Activated CD8-positive, alpha-beta memory T cell treated with anti-CD3 and anti-CD28 coated beads for 1 hour (primary cell): ENCODE results near the gene SLIT3.

ENCODE experiments used
- DNase-seq, 2 donors: peaks; one replicate each; pipeline ENCODE4 v3.0.0-alpha.2; 2020; ENCODE audit warnings: low read depth in 1 of 2; ENCODE audit errors: extremely low read depth in 1 of 2

Gene SLIT3

DNA sequence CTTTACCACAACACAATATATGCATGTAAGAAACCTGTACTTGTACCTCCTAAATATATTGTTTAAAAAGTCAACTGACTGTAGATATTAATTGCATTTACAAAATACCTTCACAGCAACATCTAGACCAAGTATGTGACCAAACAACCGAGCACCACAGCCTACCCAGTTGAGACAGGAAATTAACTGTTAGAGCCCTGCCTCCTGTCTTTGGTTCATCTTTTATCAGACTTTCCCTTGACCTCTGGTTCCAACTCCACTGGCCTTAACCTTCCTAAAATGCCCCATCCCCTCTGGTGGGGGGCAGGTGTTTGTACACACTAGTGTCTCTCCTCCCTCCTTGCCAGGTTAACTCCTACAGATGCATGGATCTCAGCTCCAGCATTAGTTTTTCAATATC is 566.8 kb downstream of the SLIT3 start:
- no peak for DNase-seq

DNA sequence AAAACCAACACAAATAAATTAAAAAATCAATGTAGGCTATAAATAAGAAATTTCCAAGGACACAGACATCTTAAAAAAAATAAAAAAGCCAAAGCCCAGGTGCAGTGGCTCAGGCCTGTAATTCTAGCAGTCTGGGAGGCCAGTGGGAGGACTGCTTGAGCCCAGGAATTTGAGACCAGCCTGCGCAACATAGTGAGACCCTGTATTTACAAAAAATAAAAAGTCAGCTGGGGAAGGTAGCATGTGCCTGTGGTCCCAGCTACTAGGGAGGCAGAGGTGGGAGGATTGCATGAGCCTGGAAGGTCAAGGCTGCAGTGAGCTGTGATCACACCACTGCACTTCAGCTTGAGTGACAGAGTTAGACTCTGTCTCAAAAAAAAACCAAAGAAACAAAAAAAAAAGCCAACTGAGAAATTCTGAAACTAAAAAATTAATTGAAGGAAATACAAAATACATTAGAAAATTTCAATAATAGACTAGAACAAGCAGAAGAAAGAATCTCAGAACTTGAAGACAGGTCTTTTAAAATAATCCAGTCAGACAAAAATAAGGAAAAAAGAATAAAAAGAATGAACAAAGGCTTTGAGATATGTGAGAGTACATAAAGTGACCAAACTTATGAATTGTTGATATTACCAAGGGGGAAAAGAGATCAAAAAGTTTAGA is 572.3 kb downstream of the SLIT3 start:
- no peak for DNase-seq

- no peak for DNase-seq
These were observed 573.4 kb downstream of the SLIT3 start for GRCh38 chr5:168727547-168727946.

- DNase-seq, result no peak
These were observed 574.6 kb downstream of the SLIT3 start for GRCh38 chr5:168726342-168726741.

DNA sequence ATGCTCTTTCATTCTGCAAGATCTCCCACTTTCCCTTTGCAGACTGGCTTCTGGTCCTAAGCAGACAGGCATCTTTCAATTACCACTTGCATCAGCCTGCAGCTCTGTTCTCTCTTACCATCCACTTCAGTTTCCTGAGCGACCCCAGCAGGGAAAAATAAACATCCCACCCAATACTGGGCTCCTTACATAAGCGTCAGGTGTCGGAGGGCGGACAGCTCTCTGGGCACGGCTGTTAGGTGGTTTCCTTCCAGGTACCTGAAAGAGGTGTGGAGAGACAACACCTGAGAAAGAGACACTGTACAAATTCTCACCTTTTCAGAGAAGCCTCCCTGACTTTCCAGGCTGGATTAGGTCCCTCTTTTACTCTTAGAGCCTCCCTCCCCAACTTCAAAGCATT is 576.7 kb downstream of the SLIT3 start:
- DNase-seq, result no peak

DNA sequence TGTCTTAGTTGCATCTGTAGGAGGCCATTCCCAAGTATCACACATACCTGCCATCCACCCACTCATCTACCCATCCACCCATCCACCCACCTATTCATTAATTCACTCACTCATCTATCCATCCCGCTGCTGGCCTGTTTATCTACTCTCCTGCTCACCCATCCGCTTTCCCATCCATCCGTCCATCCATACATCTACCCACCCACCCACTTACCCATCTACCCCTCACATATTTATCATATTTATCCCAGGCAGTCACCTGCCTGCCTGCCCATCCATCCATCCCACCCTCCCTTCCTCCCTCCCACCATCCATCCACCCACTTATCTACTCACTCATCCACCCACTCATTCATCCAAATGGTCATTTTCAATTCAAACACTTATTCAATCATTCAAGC is 577.9 kb downstream of the SLIT3 start:
- DNase-seq, result no peak

DNA sequence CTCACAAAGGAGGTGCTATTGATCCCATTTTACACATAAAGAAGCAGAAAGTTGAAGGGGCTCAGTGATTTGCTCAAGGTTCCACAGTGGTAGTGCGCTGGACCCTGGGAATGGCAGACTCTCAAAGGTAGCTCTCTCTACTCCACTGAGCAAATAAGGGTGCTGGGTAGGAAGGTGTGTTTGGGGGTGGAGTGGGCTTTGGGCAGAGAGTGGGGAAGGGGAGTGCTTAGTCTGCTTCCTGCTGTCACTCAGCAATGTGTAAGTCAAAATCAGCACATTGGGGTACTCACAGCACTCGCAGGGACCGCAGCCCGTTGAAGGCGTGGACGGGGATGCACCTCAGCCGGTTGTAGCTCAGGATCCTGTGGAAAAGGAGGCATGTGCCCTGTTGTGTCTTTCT is 579.0 kb downstream of the SLIT3 start:
- no peak for DNase-seq

- DNase-seq, result no peak
These were observed 579.8 kb downstream of the SLIT3 start for GRCh38 chr5:168721002-168721753.

DNA sequence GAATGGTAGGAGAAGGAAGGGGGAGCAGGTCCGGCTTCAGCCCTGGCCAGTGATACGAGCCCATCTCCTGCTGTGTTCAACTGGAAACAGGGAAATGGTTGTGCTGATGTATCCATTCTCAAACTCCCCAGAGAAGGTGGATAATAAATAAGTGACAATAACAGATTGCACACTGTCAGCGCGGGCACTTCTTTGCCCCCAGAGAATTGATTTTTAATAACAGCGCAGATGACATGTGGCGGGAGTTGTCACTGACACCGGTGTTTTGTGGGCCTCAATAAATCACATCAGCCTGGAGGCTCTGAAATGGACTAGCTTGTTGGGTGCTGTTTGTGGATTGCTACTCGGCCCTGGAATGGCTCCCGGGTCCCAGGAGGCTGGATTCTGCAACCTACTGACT is 580.4 kb downstream of the SLIT3 start:
- no peak for DNase-seq

DNA sequence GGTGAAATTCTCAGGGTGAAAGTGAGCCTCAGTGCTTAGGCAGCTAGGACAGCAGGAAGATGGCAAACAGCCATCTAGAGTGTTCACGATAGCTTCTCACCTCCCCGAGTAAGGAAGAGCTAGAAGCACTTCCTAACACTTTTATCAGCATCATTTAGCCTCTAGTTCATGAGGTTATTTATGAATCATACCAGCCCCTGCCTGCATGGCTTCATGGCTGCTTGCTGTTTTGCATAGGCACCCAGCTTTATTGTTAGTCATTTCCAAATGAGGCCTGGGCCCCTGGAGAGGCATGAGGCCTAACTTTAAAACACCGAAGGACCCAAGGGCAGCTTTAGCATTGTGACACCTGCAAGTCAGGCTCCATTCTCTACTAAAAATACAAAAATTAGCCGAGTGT is 586.9 kb downstream of the SLIT3 start:
- DNase-seq, result no peak

DNA sequence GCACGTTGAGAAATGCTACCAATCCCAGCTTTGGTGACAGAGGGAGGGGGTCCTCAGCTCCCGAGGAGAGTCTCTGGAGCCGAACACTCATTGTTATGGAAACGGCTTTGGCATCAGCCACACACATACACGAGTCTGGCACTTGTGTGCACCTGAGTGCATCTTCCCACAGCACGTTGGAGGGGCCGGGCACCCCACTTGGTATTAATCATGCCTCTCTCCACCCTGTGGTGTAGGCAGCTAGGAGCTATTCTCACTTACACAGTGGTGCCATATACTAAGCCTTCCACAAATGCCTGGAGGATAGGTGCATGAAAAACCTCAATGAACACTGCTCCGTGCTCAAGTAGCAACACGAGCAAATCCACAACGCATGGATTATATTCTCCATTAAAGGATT is 587.9 kb downstream of the SLIT3 start:
- DNase-seq, result no peak

- no peak for DNase-seq
These were observed 588.5 kb downstream of the SLIT3 start for GRCh38 chr5:168712280-168712924.

GRCh38 chr5:168710706-168711105 is 590.2 kb downstream of the SLIT3 start:
- no peak for DNase-seq

GRCh38 chr5:168707716-168708695 is 592.9 kb downstream of the SLIT3 start:
- no peak for DNase-seq

- no peak for DNase-seq
These were observed 594.3 kb downstream of the SLIT3 start for GRCh38 chr5:168706655-168707069.

DNA sequence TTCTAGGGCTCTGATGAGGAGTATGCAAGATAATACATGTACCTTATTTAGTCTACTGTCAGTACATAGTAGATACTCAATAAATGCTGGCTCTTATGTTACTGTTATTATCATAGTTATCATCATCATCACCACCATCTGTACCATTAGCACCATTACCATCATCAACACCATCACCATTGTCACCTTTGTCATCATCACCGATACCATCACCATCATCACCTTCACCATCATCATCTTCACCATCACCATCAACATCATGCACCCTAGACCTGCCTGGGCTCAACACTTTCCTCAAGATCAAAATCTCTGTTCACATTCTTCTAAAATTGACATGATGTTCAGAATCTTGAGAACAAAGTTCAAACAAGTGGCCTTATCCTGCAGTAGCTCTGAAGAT is 595.6 kb downstream of the SLIT3 start:
- DNase-seq, result no peak

GRCh38 chr5:168702511-168702910 is 598.4 kb downstream of the SLIT3 start:
- DNase-seq, result no peak

DNA sequence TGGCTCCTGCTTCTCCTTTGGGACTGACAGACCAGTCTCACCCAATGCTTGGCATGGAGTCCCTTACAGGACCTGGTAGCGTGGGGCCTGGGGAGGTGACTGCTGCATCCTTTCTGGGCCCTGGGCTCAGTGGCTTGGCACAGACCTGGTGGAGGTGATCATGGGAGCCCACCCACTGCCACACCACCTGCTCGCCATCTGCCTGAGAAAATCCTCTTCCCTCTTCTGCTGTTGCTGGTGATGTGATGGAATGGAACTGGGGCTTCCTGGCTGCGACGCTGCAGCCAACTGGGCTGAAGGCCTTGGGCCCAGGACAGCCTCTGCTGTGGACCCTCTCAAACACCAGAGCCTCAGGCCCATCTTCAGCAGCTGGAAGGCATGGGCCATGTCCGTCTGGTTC is 599.3 kb downstream of the SLIT3 start:
- no peak for DNase-seq

- DNase-seq, result no peak
These were observed 601.9 kb downstream of the SLIT3 start for GRCh38 chr5:168699002-168699401.

GRCh38 chr5:168697034-168697720 is 603.8 kb downstream of the SLIT3 start:
- no peak for DNase-seq
